Liver (tissue), 9 donors: ENCODE results near the gene GAS2. TPM values are rescaled to one million over a fixed set of nuclear protein-coding genes. Genes with fewer than 3 reads are reported as not detected.

Source experiments
- DNase-seq: peaks from one replicate; pipeline ENCODE4 v3.0.0-alpha.2; 2017; ENCODE audit warnings: low spot score
- H3K27ac ChIP-seq, 2 donors: one replicate each; pipeline ENCODE4 v1.7.0; 2013; ENCODE audit warnings: inconsistent platforms in 2 of 2, low read length in 2 of 2, control low read depth in 1 of 2, low read depth in 1 of 2, mild to moderate bottlenecking in 1 of 2
- H3K27me3 ChIP-seq, 4 donors: one replicate each; pipeline versions ENCODE4 v1.6.1 to v1.7.0; 2013; ENCODE audit warnings: low read length in 3 of 4, inconsistent platforms in 1 of 4, mild to moderate bottlenecking in 1 of 4, moderate library complexity in 1 of 4; ENCODE audit not compliant: control insufficient read depth in 4 of 4, insufficient read depth in 4 of 4
- H3K36me3 ChIP-seq, 4 donors: one replicate each; pipeline versions ENCODE4 v1.6.1 to v1.7.0; 2013; ENCODE audit warnings: low read length in 3 of 4, mild to moderate bottlenecking in 3 of 4, low read depth in 1 of 4, moderate library complexity in 1 of 4; ENCODE audit not compliant: control insufficient read depth in 4 of 4, insufficient read depth in 3 of 4
- H3K4me1 ChIP-seq, 4 donors: one replicate each; pipeline versions ENCODE4 v1.6.1 to v1.7.0; 2013; ENCODE audit warnings: low read length in 3 of 4, mild to moderate bottlenecking in 3 of 4, moderate library complexity in 1 of 4; ENCODE audit not compliant: control insufficient read depth in 4 of 4, insufficient read depth in 4 of 4
- H3K4me3 ChIP-seq, 3 donors: one replicate each; pipeline versions ENCODE4 v1.6.1 to v1.7.0; 2013; ENCODE audit warnings: low read length in 3 of 3, control low read depth in 1 of 3, low read depth in 1 of 3, mild to moderate bottlenecking in 1 of 3
- H3K9ac ChIP-seq, 2 donors: one replicate each; pipeline ENCODE4 v1.7.0; 2013; ENCODE audit warnings: low read length in 2 of 2, mild to moderate bottlenecking in 2 of 2, moderate library complexity in 2 of 2, control low read depth in 1 of 2, low read depth in 1 of 2
- H3K9me3 ChIP-seq, 4 donors: one replicate each; pipeline versions ENCODE4 v1.6.1 to v1.7.0; 2013; ENCODE audit warnings: low read length in 3 of 4; ENCODE audit not compliant: control insufficient read depth in 4 of 4
- CTCF ChIP-seq: fragments of 150-350 bp; IDR thresholded peaks from 2 replicates; pipeline ENCODE4 v1.5.1; 2017; ENCODE audit warnings: improper control_type of control experiment, low read depth, low read length; ENCODE audit not compliant: missing input control
- EGR1 ChIP-seq, 2 donors: IDR thresholded peaks; 2 replicates each; pipeline ENCODE4 v1.6.1; 2016 to 2018; ENCODE audit warnings: antibody characterized with exemption in 2 of 2, low read depth in 2 of 2
- FOXA1 ChIP-seq: IDR thresholded peaks from 2 replicates; pipeline ENCODE4 v1.6.1; 2016; ENCODE audit warnings: antibody characterized with exemption
- FOXA2 ChIP-seq: IDR thresholded peaks from 2 replicates; pipeline ENCODE4 v1.6.1; 2016; ENCODE audit warnings: antibody characterized with exemption
- GABPA ChIP-seq, 2 donors: IDR thresholded peaks in 1 of 2; conservative IDR thresholded peaks in 1 of 2; 2 replicates each; pipeline ENCODE4 v1.6.1; 2016; ENCODE audit warnings: antibody characterized with exemption in 2 of 2, mild to moderate bottlenecking in 1 of 2, moderate library complexity in 1 of 2
- HNF4A ChIP-seq, 2 donors: conservative IDR thresholded peaks; 2 replicates each; pipeline ENCODE4 v1.6.1; 2016; ENCODE audit warnings: antibody characterized with exemption in 2 of 2, mild to moderate bottlenecking in 2 of 2
- HNF4G ChIP-seq: IDR thresholded peaks from 2 replicates; pipeline ENCODE4 v1.6.1; 2016; ENCODE audit warnings: antibody characterized with exemption
- JUND ChIP-seq, 2 donors: IDR thresholded peaks; 2 replicates each; pipeline ENCODE4 v1.6.1; 2016; ENCODE audit warnings: antibody characterized with exemption in 2 of 2
- MAX ChIP-seq: IDR thresholded peaks from 2 replicates; pipeline ENCODE4 v1.6.1; 2016; ENCODE audit warnings: antibody characterized with exemption
- NR2F2 ChIP-seq: IDR thresholded peaks from 2 replicates; pipeline ENCODE4 v1.6.1; 2016; ENCODE audit warnings: antibody characterized with exemption
- RAD21 ChIP-seq, 2 donors: IDR thresholded peaks; 2 replicates each; pipeline ENCODE4 v1.6.1; 2016; ENCODE audit warnings: antibody characterized with exemption in 2 of 2, mild to moderate bottlenecking in 2 of 2
- RXRA ChIP-seq, 2 donors: IDR thresholded peaks; 2 replicates each; pipeline ENCODE4 v1.6.1; 2017 to 2018; ENCODE audit warnings: antibody characterized with exemption in 2 of 2, mild to moderate bottlenecking in 1 of 2
- SP1 ChIP-seq: IDR thresholded peaks from 2 replicates; pipeline ENCODE4 v1.6.1; 2018; ENCODE audit warnings: antibody characterized with exemption, mild to moderate bottlenecking
- YY1 ChIP-seq: IDR thresholded peaks from 2 replicates; pipeline ENCODE4 v1.6.1; 2016; ENCODE audit warnings: antibody characterized with exemption, mild to moderate bottlenecking
- whole genome bisulfite sequencing: extraction: QIAGEN DNeasy Blood & Tissue Kit; methylation state at CpG from one replicate; pipeline ENCODE4 v1.1.7; 2013; 5-methylcytosine and 5-hydroxymethylcytosine counted together
- polyA plus RNA-seq, 2 donors: library from polyadenylated mRNA; stranded (reverse) in 1 of 2; unstranded in 1 of 2; fragments of 200-250 nt in 1 of 2; fragments of >200 nt in 1 of 2; fragmentation: Nextera tagmentation in 1 of 2; extraction: Ambion mirVana in 1 of 2; gene quantifications; one replicate each; pipeline versions ENCODE4 v1.2.1 to v1.2.3, GENCODE V29; 2013 to 2015
- total RNA-seq, 2 donors: library from RNA; depleted of rRNA; stranded (reverse); fragments of >200 nt; gene quantifications; one replicate each; pipeline ENCODE4 v1.2.3, GENCODE V29; 2014
- TF ChIP-seq, protein P1 (sequence below): IDR thresholded peaks from 2 replicates; pipeline ENCODE4 v1.6.1; 2016; ENCODE audit warnings: antibody characterized with exemption, mild to moderate bottlenecking
- TF ChIP-seq, protein P2 (sequence below): IDR thresholded peaks from 2 replicates; pipeline ENCODE4 v1.6.1; 2016; ENCODE audit warnings: antibody characterized with exemption
- donor health status: healthy.
- donor health status: healthy.
- donor health status: healthy.
- donor health status: healthy.
- donor health status: healthy.

Gene GAS2
- total and polyA plus RNA-seq, 4 donors = 13.4 to 75.6 (median 42.3) TPM

DNA sequence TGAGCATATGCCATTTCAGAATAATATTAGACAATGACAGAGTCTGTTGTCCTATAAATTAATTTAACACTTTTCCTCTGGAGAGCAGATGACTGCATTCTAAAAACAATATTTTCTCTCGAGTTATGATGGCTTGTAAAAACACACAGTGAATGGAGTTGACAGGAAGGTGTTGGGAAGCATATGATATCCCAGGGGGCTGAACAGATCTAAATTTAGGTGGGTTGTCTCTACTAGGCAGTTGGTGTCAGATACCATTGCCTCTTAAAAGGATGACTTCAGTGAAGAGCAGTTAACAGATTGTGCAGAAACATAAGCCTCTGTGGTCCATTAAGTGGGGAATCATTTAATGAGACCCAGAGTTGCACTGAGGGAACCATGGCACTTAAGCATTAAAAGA lies 132.5 kb downstream of the GAS2 start:
- no peak for TF ChIP-seq FOXA2
- no peak for TF ChIP-seq EGR1 (IDR thresholded peaks at IDR 0.05; ENCODE audit: low read depth in 2 of 2)
- TF ChIP-seq JUND (IDR thresholded peaks at IDR 0.05) = no peak
- no peak for TF ChIP-seq SP1
- TF ChIP-seq GABPA (IDR thresholded peaks at IDR 0.05 in 1 of 2, conservative IDR thresholded peaks at IDR 0.05 in 1 of 2) = no peak
- TF ChIP-seq YY1 = no peak
- TF ChIP-seq, protein P1, sequence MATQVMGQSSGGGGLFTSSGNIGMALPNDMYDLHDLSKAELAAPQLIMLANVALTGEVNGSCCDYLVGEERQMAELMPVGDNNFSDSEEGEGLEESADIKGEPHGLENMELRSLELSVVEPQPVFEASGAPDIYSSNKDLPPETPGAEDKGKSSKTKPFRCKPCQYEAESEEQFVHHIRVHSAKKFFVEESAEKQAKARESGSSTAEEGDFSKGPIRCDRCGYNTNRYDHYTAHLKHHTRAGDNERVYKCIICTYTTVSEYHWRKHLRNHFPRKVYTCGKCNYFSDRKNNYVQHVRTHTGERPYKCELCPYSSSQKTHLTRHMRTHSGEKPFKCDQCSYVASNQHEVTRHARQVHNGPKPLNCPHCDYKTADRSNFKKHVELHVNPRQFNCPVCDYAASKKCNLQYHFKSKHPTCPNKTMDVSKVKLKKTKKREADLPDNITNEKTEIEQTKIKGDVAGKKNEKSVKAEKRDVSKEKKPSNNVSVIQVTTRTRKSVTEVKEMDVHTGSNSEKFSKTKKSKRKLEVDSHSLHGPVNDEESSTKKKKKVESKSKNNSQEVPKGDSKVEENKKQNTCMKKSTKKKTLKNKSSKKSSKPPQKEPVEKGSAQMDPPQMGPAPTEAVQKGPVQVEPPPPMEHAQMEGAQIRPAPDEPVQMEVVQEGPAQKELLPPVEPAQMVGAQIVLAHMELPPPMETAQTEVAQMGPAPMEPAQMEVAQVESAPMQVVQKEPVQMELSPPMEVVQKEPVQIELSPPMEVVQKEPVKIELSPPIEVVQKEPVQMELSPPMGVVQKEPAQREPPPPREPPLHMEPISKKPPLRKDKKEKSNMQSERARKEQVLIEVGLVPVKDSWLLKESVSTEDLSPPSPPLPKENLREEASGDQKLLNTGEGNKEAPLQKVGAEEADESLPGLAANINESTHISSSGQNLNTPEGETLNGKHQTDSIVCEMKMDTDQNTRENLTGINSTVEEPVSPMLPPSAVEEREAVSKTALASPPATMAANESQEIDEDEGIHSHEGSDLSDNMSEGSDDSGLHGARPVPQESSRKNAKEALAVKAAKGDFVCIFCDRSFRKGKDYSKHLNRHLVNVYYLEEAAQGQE = no peak
- TF ChIP-seq NR2F2 = no peak
- 76% methylated on average over 1 of the region's 1 CpG for WGBS
- no peak for DNase-seq

DNA sequence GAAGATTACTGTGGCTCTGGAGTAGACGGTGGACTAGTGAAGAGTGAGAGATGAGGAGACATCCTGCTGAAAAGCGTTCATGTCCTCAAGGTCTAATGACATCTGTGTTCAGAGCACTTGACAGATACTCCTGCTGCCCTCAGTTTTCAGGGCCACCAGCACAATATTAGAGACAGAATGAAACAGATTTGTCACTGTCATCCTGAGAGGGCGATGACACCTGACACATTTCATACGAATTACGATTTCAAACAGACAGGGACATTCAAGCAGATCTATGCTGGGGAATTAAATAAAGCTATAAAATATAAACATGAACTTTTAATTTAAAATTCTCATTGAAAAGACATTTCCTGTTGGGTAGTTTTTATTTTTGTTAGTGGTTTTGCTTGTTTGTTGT lies 134.1 kb downstream of the GAS2 start:
- Histone ChIP-seq H3K4me1 (no peaks in the 10 kb centered on the region), H3K27me3 (no peaks in the 10 kb centered on the region), H3K36me3 (no peaks in the 10 kb centered on the region), H3K27ac (no peak overlapping the region), H3K4me3 (no peak overlapping the region), H3K9me3 (no peaks in the 10 kb centered on the region), H3K9ac (no peak overlapping the region)
- no peak for DNase-seq
- TF ChIP-seq SP1 (no peak), HNF4G (no peak), HNF4A (conservative IDR thresholded peaks at IDR 0.05) (no peak), FOXA1 (no peak), JUND (IDR thresholded peaks at IDR 0.05) (no peak), GABPA (IDR thresholded peaks at IDR 0.05 in 1 of 2, conservative IDR thresholded peaks at IDR 0.05 in 1 of 2) (no peak), RAD21 (IDR thresholded peaks at IDR 0.05) (no peak), CTCF (no peak), EGR1 (IDR thresholded peaks at IDR 0.05; ENCODE audit: low read depth in 2 of 2) (no peak), FOXA2 (no peak), RXRA (IDR thresholded peaks at IDR 0.05) (no peak), YY1 (no peak), MAX (no peak)
- TF ChIP-seq, protein P1 = no peak
- TF ChIP-seq, protein P2, sequence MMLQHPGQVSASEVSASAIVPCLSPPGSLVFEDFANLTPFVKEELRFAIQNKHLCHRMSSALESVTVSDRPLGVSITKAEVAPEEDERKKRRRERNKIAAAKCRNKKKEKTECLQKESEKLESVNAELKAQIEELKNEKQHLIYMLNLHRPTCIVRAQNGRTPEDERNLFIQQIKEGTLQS = no peak
- 89% methylated on average over 5 of the region's 5 CpGs for WGBS

More for the DNA sequence above, 132.5 kb downstream of the GAS2 start:
- Histone ChIP-seq H3K4me3 (no peak overlapping the region), H3K36me3 (no peaks in the 10 kb centered on the region), H3K27ac (no peak overlapping the region), H3K9me3 (no peaks in the 10 kb centered on the region), H3K9ac (no peak overlapping the region), H3K4me1 (no peaks in the 10 kb centered on the region), H3K27me3 (no peaks in the 10 kb centered on the region)
